RWPE2 (cell line): Measurements from ENCODE around the gene PPP2R2B.

Experiments used
- ATAC-seq: fragments of 200-7000 bp; cut with Tn5 transposase; 3 replicates; pipeline ENCODE4 v1.9.1; 2021; ENCODE audit warnings: low read depth
- DNase-seq: peaks from one replicate; pipeline ENCODE4 v3.0.0-alpha.2; 2020; ENCODE audit warnings: low spot score
- H3K27ac ChIP-seq: fragments of 450-650 bp; 2 replicates; pipeline ENCODE4 v1.5.1; 2017; ENCODE audit warnings: mild to moderate bottlenecking; ENCODE audit not compliant: poor library complexity, severe bottlenecking
- H3K27me3 ChIP-seq: fragments of 250-450 bp; sonication (Bioruptor Pico); 2 replicates; pipeline ENCODE4 v1.5.1; 2021; ENCODE audit warnings: mild to moderate bottlenecking, moderate library complexity; ENCODE audit not compliant: insufficient read depth, poor library complexity, severe bottlenecking
- H3K36me3 ChIP-seq: fragments of 250-450 bp; sonication (Bioruptor Pico); 2 replicates; pipeline ENCODE4 v1.5.1; 2020; ENCODE audit warnings: low read depth, mild to moderate bottlenecking, moderate library complexity
- H3K4me1 ChIP-seq: fragments of 250-450 bp; sonication (Bioruptor Pico); 2 replicates; pipeline ENCODE4 v1.5.1; 2021; ENCODE audit warnings: mild to moderate bottlenecking, moderate library complexity; ENCODE audit not compliant: insufficient read depth, poor library complexity, severe bottlenecking
- H3K4me3 ChIP-seq: fragments of 250-450 bp; sonication (Bioruptor Pico); 2 replicates; pipeline ENCODE4 v1.5.1; 2021; ENCODE audit warnings: mild to moderate bottlenecking, moderate library complexity; ENCODE audit not compliant: severe bottlenecking
- H3K9me3 ChIP-seq: fragments of 250-450 bp; sonication (Bioruptor Pico); 2 replicates; pipeline ENCODE4 v1.5.1; 2021; ENCODE audit warnings: mild to moderate bottlenecking, moderate library complexity; ENCODE audit not compliant: severe bottlenecking
- CTCF ChIP-seq: fragments of 450-650 bp; IDR thresholded peaks from one replicate; pipeline ENCODE4 v1.5.1; 2017; ENCODE audit warnings: mild to moderate bottlenecking, moderate library complexity; ENCODE audit not compliant: poor library complexity, severe bottlenecking

PPP2R2B gene

GRCh38 chr5:146580237-146580636 is 298.3 kb downstream of the PPP2R2B start:
- H3K4me1 ChIP-seq, result no peaks in the 10 kb centered on the region
- no peak for TF ChIP-seq CTCF
- DNase-seq (no peak), ATAC-seq (no peak)
- H3K27me3 ChIP-seq, result no peaks in the 10 kb centered on the region
- no peaks in the 10 kb centered on the region for H3K36me3 ChIP-seq
- no peak overlapping the region for H3K27ac ChIP-seq
- H3K9me3 ChIP-seq, result no peaks in the 10 kb centered on the region
- no peak overlapping the region for H3K4me3 ChIP-seq

GRCh38 chr5:146574713-146575112 is 303.8 kb downstream of the PPP2R2B start:
- no peak for DNase-seq
- Histone ChIP-seq H3K36me3 (no peaks in the 10 kb centered on the region), H3K4me3 (no peak overlapping the region), H3K27ac (no peak overlapping the region), H3K9me3 (no peaks in the 10 kb centered on the region), H3K4me1 (no peaks in the 10 kb centered on the region), H3K27me3 (no peaks in the 10 kb centered on the region)
- no peak for TF ChIP-seq CTCF
- no peak for ATAC-seq

GRCh38 chr5:146568161-146568560 is 310.4 kb downstream of the PPP2R2B start:
- Histone ChIP-seq H3K27ac (no peak overlapping the region), H3K27me3 (no peaks in the 10 kb centered on the region), H3K4me1 (no peaks in the 10 kb centered on the region), H3K4me3 (no peak overlapping the region), H3K36me3 (no peaks in the 10 kb centered on the region), H3K9me3 (no peaks in the 10 kb centered on the region)
- DNase-seq (no peak), ATAC-seq (no peak)
- TF ChIP-seq CTCF, result no peak

GRCh38 chr5:146565764-146566367 is 312.7 kb downstream of the PPP2R2B start:
- Histone ChIP-seq H3K36me3 (no peaks in the 10 kb centered on the region), H3K9me3 (no peaks in the 10 kb centered on the region), H3K4me3 (no peak overlapping the region), H3K27me3 (no peaks in the 10 kb centered on the region), H3K27ac (no peak overlapping the region), H3K4me1 (no peaks in the 10 kb centered on the region)
- ATAC-seq (peak; percentile 73), DNase-seq (no peak)
- peak; percentile 67 for TF ChIP-seq CTCF

- no peaks in the 10 kb centered on the region for H3K9me3 ChIP-seq
- H3K27me3 ChIP-seq, result no peaks in the 10 kb centered on the region
- no peak overlapping the region for H3K4me3 ChIP-seq
- H3K36me3 ChIP-seq, result no peaks in the 10 kb centered on the region
- H3K4me1 ChIP-seq, result no peaks in the 10 kb centered on the region
- no peak overlapping the region for H3K27ac ChIP-seq
- no peak for TF ChIP-seq CTCF
- ATAC-seq, result peak; percentile 47
- no peak for DNase-seq
Measured at GRCh38 chr5:146564007-146564762, 314.4 kb downstream of the PPP2R2B start.
